GM10248 (cell line): ENCODE data around the gene YJEFN3.

Experiments
- CTCF ChIA-PET: fragments of 300-600 bp; sonication (Branson Sonifier 250); formaldehyde crosslinking; extraction: SDS; loops from one replicate; lab custom pipeline; 2021; ENCODE audit warnings: antibody characterized with exemption; lab: Yijun Ruan, JAX
- POLR2A ChIA-PET: fragments of 350-650 bp; sonication (Branson Sonifier 250); formaldehyde crosslinking; extraction: SDS; loops from one replicate; lab custom pipeline; 2020; ENCODE audit warnings: antibody characterized with exemption; lab: Yijun Ruan, JAX
- DNase-seq: peaks from one replicate; pipeline ENCODE4 v3.0.0; 2012; ENCODE audit errors: extremely low spot score
- CTCF ChIP-seq: IDR thresholded peaks from 2 replicates; pipeline ENCODE4 v1.5.1; 2012; ENCODE audit warnings: mild to moderate bottlenecking, low read depth; ENCODE audit errors: extremely low read depth, missing control alignments, control extremely low read depth

Gene YJEFN3

GRCh38 chr19:19530889-19531288 is 2.2 kb downstream of the YJEFN3 start:
- no peak for DNase-seq
- no peak for TF ChIP-seq CTCF
- ChIA-PET CTCF (interaction anchor here (0.7 to 14.9 kb wide), 7 partner anchors 9 to 245 kb away, joined by 3 to 251 read pairs (median 6); partner anchors contain the start of gene GMIP), POLR2A (interaction anchor here (0.6 kb wide), 1 partner anchor 97 kb away, joined by 4 read pairs; no protein-coding TSS in a partner anchor)

- DNase-seq: peak; percentile 86
- ChIA-PET CTCF (interaction anchor here (0.7 to 14.9 kb wide), 37 partner anchors 8 to 520 kb away, joined by 3 to 251 read pairs (median 4); partner anchors contain the start of genes GMIP and ZNF682), POLR2A (interaction anchor here (0.6 kb wide), 1 partner anchor 1318 kb away, joined by 7 read pairs; no protein-coding TSS in a partner anchor)
- peak; percentile 93 for TF ChIP-seq CTCF
Observed at GRCh38 chr19:19531951-19532805, 3.5 kb downstream of the YJEFN3 start.

- no peak for TF ChIP-seq CTCF
- no peak for DNase-seq
- CTCF ChIA-PET: interaction anchor here (0.7 to 14.9 kb wide), 30 partner anchors 7 to 519 kb away, joined by 3 to 251 read pairs (median 4); partner anchors contain the start of genes GMIP and ZNF682
- POLR2A ChIA-PET: no interaction called here
Observed at GRCh38 chr19:19532806-19533701, 4.3 kb downstream of the YJEFN3 start.

GRCh38 chr19:19533841-19534240 is 5.1 kb downstream of the YJEFN3 start:
- POLR2A ChIA-PET: no interaction called here
- no peak for TF ChIP-seq CTCF
- CTCF ChIA-PET: interaction anchor here (2.0 to 14.9 kb wide), 4 partner anchors 17 to 116 kb away, joined by 9 to 251 read pairs (median 12); partner anchors contain the start of gene GMIP
- no peak for DNase-seq

GRCh38 chr19:19534556-19535265 is 6.0 kb downstream of the YJEFN3 start:
- DNase-seq: no peak
- POLR2A ChIA-PET: interaction anchor here (0.6 to 1.2 kb wide), 2 partner anchors 10 to 598 kb away, joined by 3 to 4 read pairs; no protein-coding TSS in a partner anchor
- TF ChIP-seq CTCF: no peak
- CTCF ChIA-PET: interaction anchor here (3.1 to 14.9 kb wide), 2 partner anchors 16 to 109 kb away, joined by 9 to 251 read pairs; partner anchors contain the start of gene GMIP
